ENCODE measurements around the gene ERC2.

Gene ERC2

DNA sequence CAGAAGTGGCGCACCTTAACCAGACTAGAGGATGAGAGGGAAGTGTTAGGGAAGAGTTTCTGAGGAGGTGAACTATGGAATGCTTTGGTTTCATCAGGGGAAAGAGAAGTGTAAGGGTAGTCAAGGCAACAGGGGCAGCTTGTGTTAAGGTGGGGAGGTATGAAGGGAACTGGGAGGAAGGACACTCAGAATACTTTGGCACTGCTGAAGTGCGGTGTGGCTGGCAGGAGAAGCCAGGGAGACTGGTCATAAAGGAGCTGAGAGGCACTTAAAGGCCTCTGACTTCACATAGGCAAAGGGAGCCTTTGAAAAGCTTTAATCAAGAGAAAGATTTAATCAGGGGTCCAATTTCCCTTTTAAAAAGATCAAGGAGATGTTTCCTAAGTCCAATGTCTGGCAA is 129.0 kb downstream of the ERC2 start:
- Mint-ChIP-seq H3K27me3 (peaks cover under 1% of the 10 kb centered on the region), H3K36me3 (ENCODE audit: low read depth) (no peaks in the 10 kb centered on the region)

DNA sequence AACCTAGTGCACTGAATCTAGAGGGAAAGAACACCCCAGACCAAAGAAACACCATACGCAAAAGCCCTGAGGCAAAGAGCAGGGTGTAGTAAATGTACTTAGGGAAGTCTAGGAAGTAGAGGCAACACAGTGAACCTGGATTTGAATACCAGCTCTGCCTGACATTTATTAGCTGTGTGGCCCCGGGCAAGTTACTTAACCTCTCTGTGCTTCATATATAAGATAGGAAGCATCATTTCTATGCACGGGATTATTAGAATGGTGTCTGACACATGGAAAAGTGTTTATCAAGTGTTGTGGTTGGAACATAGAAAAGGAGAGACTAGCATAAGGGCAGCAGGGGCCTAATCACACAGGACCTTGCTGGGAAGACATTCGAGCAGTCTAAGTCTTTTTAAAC is 132.2 kb downstream of the ERC2 start:
- no peaks in the 10 kb centered on the region for H3K9me3 Mint-ChIP-seq
- intact Hi-C loops (cut with micrococcal nuclease), result no loop called here
- no peak overlapping the region for H3K27ac Mint-ChIP-seq
- no peaks in the 10 kb centered on the region for H3K27me3 Mint-ChIP-seq
- H3K4me1 Mint-ChIP-seq (ENCODE audit: low read depth), result no peaks in the 10 kb centered on the region
- no peaks in the 10 kb centered on the region for H3K36me3 Mint-ChIP-seq (ENCODE audit: low read depth)
- H3K4me3 Mint-ChIP-seq, result no peak overlapping the region

More for the DNA sequence above, 129.0 kb downstream of the ERC2 start:
- intact Hi-C loops (cut with micrococcal nuclease), result no loop called here
- H3K27ac Mint-ChIP-seq, result no peak overlapping the region
- no peaks in the 10 kb centered on the region for H3K9me3 Mint-ChIP-seq
- no peaks in the 10 kb centered on the region for H3K4me1 Mint-ChIP-seq (ENCODE audit: low read depth)
- H3K4me3 Mint-ChIP-seq, result no peak overlapping the region

DNA sequence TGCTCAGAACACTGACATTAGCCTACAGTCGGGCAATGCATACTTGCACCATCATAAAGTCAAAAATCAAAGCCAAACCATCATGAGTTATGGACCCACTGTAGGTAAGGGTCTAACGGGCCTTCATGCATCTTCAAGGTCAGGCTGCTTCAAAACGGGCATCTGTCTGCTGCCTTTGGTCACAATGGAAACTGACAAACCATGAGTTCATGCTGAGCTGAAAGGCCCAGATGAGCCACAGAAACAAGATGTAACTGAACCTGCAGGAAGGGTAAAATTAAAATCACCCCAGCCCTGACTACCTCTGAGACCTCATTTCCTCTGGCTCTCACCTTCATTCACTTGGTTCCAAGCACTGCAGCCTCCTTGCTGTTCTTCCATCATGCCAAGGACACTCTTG is 143.8 kb downstream of the ERC2 start:
- intact Hi-C loops (cut with micrococcal nuclease), result no loop called here
- H3K9me3 Mint-ChIP-seq, result no peaks in the 10 kb centered on the region
- H3K36me3 Mint-ChIP-seq (ENCODE audit: low read depth), result no peaks in the 10 kb centered on the region
- H3K27ac Mint-ChIP-seq, result no peak overlapping the region
- H3K4me1 Mint-ChIP-seq (ENCODE audit: low read depth), result no peaks in the 10 kb centered on the region
- no peak overlapping the region for H3K4me3 Mint-ChIP-seq
- H3K27me3 Mint-ChIP-seq, result peaks cover 2% of the 10 kb centered on the region

DNA sequence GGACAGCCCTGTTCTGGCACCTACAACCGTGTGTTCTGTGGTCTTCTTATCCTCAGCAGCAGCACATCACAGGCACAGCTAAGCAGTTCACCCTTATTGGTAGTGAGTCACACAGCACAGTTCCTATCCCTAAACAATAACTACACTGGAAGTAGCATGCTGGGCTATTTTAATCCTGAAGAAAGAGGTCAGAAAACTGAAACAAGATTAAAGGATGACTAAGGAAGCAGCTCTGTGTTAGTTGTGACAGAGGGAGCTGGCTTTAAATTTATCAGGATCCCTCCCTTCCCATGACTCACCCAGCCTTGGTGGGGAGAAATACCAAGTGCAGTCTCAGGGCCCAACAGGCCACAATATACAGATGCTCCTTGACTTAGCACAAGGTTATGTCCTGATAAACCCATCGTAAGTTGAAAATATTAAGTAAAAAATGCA is 144.3 kb downstream of the ERC2 start:
- Mint-ChIP-seq H3K4me3 (no peak overlapping the region), H3K36me3 (ENCODE audit: low read depth) (no peaks in the 10 kb centered on the region), H3K9me3 (no peaks in the 10 kb centered on the region), H3K4me1 (ENCODE audit: low read depth) (no peaks in the 10 kb centered on the region), H3K27ac (no peak overlapping the region), H3K27me3 (peaks cover 2% of the 10 kb centered on the region)
- intact Hi-C loops (cut with micrococcal nuclease), result no loop called here

DNA sequence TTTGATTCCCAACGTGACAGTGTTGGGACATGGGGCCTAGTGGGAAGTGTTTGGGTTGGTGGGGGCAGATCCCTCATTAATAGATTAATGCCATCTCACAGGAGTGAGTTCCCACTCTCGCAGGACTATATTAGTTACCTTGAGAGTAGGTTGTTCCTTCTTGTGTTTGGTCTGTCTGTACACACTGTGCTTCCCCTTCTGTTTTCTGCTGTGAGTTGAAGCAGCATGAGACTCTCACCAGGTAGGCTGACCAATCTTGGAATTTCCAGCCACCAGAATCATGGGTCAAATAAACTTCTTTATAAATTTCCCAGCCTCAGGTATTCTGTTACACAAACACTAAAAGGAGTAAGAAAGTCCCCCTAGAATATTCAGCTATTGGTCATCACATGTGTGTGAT is 145.4 kb downstream of the ERC2 start:
- intact Hi-C loops (cut with micrococcal nuclease), result no loop called here
- H3K4me3 Mint-ChIP-seq, result no peak overlapping the region
- no peak overlapping the region for H3K27ac Mint-ChIP-seq
- no peaks in the 10 kb centered on the region for H3K9me3 Mint-ChIP-seq
- H3K27me3 Mint-ChIP-seq, result peaks cover 2% of the 10 kb centered on the region
- no peaks in the 10 kb centered on the region for H3K36me3 Mint-ChIP-seq (ENCODE audit: low read depth)
- H3K4me1 Mint-ChIP-seq (ENCODE audit: low read depth), result no peaks in the 10 kb centered on the region

DNA sequence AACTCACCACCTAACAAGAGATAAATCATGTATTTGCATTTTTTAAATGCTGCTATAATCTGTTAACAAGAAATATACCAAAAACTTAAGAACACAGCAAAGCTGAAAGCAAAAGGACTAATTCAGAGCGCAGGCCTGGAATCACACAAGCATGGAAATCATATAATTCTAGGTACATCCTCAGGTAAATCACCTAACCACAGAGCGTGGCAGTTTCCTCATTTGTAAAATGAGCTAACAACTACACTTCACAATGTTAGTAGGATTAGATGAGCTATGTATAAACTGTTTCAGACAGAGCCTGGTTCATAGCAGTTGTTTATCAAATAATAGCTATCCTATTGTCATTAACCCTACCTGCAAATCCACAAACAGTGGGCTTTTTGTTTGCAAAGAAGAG is 146.4 kb downstream of the ERC2 start:
- Mint-ChIP-seq H3K27ac (no peak overlapping the region), H3K4me3 (no peak overlapping the region), H3K4me1 (ENCODE audit: low read depth) (no peaks in the 10 kb centered on the region), H3K36me3 (ENCODE audit: low read depth) (no peaks in the 10 kb centered on the region), H3K9me3 (no peaks in the 10 kb centered on the region), H3K27me3 (peaks cover 4% of the 10 kb centered on the region)
- intact Hi-C loops (cut with micrococcal nuclease), result no loop called here

DNA sequence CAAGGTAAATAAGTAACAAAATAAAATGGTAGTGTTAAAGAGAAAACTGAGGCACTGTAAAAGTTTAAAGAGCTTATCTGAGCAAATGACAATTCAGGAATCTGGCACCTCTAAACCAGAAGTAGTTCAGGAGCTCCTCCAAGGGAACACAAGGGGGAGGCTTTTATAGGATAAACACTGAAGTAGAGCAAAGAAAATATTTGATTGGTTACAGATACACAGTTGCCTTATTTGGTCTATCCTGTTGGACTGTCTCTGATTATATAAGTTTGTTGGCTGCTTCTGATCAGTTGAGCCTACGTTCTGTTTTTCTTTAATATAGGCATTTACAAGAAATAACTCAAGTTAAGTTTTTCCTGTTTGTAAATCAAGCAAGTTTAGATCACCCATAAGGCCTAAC is 146.9 kb downstream of the ERC2 start:
- Mint-ChIP-seq H3K36me3 (ENCODE audit: low read depth) (no peaks in the 10 kb centered on the region), H3K4me1 (ENCODE audit: low read depth) (no peaks in the 10 kb centered on the region), H3K27ac (no peak overlapping the region), H3K4me3 (no peak overlapping the region), H3K27me3 (peaks cover 4% of the 10 kb centered on the region), H3K9me3 (no peaks in the 10 kb centered on the region)
- intact Hi-C loops (cut with micrococcal nuclease), result no loop called here

DNA sequence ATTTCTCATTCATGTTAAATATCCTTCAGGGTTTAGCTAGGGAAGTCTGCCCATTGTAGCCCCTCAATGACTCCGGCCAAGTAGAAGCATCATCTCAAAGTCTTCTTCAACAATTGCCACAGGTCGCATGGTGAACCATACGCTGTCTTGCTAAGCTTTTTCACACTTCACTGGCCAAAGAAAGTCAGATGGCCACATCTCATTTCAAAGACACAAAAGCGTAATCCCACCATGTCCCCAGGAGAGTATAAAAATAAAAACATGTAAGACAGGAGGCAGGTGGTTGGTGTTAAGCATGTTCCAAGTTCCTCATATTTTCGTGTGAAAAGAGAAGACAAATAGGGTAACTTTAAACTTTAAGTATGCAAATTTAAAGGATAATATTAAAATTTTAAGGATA is 147.4 kb downstream of the ERC2 start:
- Mint-ChIP-seq H3K4me1 (ENCODE audit: low read depth) (no peaks in the 10 kb centered on the region), H3K27me3 (peaks cover 4% of the 10 kb centered on the region), H3K36me3 (ENCODE audit: low read depth) (no peaks in the 10 kb centered on the region), H3K4me3 (no peak overlapping the region), H3K9me3 (no peaks in the 10 kb centered on the region), H3K27ac (no peak overlapping the region)
- intact Hi-C loops (cut with micrococcal nuclease), result no loop called here

DNA sequence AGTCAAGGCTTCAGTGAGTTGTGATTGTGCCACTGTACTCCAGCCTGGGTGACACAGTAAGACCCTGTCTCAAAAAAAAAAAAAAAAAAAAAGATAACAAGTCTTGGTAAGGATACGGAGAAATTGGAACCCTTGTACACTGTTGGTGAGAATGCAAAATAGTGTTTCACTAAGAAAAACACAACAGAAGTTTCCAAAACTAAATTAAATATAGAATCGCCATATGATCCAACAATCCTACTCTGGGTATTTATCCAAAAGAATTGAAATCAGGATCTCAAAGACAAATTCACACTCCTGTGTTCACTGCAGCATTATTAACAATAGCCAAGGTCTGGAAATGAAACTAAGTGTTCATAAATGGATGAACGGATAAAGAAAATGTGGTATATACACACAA is 149.4 kb downstream of the ERC2 start:
- Mint-ChIP-seq H3K9me3 (no peaks in the 10 kb centered on the region), H3K36me3 (ENCODE audit: low read depth) (no peaks in the 10 kb centered on the region), H3K27ac (no peak overlapping the region), H3K27me3 (peaks cover 7% of the 10 kb centered on the region), H3K4me1 (ENCODE audit: low read depth) (no peaks in the 10 kb centered on the region), H3K4me3 (no peak overlapping the region)
- intact Hi-C loops (cut with micrococcal nuclease), result no loop called here

DNA sequence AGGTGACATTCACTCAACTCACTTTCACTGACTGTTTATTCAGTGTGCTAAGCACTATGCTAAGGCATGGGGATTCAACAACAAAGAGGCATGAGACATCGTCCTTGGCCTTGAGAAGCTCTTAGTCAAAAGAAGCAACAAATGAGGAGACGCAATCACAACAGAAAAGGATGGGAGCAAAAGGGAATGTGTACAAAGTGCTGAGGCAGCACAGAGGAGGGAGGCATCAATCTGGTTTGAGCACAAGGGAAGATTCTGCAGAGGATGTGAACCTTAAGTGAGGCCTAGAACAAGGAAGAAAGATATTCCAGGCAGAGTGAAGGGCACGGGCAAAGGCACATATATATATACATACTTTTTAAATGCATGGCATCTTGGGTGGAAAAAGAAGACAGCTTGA is 151.3 kb downstream of the ERC2 start:
- no peaks in the 10 kb centered on the region for H3K4me1 Mint-ChIP-seq (ENCODE audit: low read depth)
- H3K36me3 Mint-ChIP-seq (ENCODE audit: low read depth), result no peaks in the 10 kb centered on the region
- intact Hi-C loops (cut with micrococcal nuclease), result no loop called here
- H3K27me3 Mint-ChIP-seq, result peaks cover 7% of the 10 kb centered on the region
- no peaks in the 10 kb centered on the region for H3K9me3 Mint-ChIP-seq
- no peak overlapping the region for H3K4me3 Mint-ChIP-seq
- no peak overlapping the region for H3K27ac Mint-ChIP-seq

DNA sequence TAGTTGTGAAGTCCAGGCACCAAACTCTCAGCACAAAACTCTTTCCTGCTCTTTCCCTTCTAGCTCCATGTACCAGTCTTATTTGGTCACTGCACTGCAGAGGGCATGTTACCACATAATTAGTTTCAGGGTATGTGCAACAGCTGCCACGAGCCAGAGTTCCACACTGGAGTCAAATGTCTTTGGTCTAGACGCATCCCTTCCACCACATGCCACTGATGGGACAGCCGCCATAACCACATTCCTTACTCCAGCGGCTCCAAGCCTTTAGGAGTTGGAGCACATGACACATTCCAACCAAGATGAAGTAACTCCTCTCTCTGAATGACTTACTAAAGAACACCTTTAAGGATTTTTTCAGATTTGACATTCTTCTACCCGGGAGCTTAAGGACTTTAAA is 153.4 kb downstream of the ERC2 start:
- Mint-ChIP-seq H3K4me3 (no peak overlapping the region), H3K27ac (no peak overlapping the region), H3K36me3 (ENCODE audit: low read depth) (no peaks in the 10 kb centered on the region), H3K9me3 (no peaks in the 10 kb centered on the region), H3K4me1 (ENCODE audit: low read depth) (no peaks in the 10 kb centered on the region), H3K27me3 (peaks cover 7% of the 10 kb centered on the region)
- intact Hi-C loops (cut with micrococcal nuclease), result no loop called here

DNA sequence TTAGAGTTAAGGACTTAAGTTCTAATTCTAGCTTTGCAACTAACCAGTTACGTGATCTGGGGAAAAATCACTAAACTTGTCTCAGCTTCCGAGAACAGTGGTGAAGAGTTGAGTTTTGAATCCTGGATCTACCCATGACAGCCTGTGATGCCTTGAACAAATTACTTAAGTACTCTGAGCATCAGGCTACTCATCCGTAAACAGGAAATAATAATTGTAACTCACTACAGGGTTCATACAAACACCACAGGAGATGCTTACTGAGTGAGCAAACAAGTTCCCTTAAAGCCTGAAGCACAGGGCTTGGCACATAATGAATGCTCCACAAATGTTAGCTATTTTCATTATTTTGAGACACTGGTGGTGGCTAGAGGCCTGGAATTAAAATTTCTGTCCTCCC is 158.8 kb downstream of the ERC2 start:
- Mint-ChIP-seq H3K9me3 (no peaks in the 10 kb centered on the region), H3K4me3 (no peak overlapping the region), H3K36me3 (ENCODE audit: low read depth) (no peaks in the 10 kb centered on the region), H3K27me3 (no peaks in the 10 kb centered on the region), H3K27ac (no peak overlapping the region), H3K4me1 (ENCODE audit: low read depth) (no peaks in the 10 kb centered on the region)
- intact Hi-C loops (cut with micrococcal nuclease), result no loop called here

DNA sequence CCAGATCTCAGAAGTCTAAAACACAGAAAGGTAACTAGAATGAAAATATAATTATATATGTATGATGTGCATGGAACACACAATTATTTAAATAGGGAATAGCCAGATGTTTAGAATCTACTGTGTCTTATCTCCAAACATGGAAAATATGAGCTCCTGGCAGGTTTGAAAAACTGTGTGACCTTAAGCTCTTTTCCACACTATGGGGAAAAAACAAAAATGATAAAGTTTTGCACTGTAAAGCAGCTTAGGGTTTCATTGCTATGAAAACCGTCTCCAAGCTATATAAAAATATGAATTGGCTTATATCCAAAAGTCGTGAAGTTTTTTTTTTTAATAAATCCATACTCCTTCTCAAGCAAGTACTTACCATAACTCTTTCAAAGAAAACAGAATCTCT is 159.8 kb downstream of the ERC2 start:
- intact Hi-C loops (cut with micrococcal nuclease), result no loop called here
- Mint-ChIP-seq H3K27me3 (no peaks in the 10 kb centered on the region), H3K4me3 (no peak overlapping the region), H3K36me3 (ENCODE audit: low read depth) (no peaks in the 10 kb centered on the region), H3K27ac (no peak overlapping the region), H3K4me1 (ENCODE audit: low read depth) (peaks cover 3% of the 10 kb centered on the region), H3K9me3 (no peaks in the 10 kb centered on the region)

DNA sequence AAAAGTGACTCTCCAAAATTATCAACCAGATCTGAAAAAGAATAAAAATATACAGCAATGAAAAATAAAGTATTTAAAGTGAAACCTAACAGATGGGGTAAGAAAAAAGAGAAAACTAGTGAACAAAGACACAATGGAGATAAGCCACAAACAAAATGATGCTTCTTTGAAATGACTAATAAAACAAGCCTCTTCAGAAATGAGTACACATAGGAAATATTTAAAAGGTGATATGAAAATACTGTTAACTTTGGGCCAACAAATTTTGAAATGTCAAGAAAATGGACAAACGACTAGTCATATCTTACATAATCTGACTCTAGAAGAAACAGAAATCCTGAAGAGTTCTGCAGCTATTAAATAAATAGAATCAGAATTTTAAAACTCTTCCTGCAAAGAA is 164.2 kb downstream of the ERC2 start:
- no peaks in the 10 kb centered on the region for H3K9me3 Mint-ChIP-seq
- H3K4me3 Mint-ChIP-seq, result no peak overlapping the region
- peaks cover 1% of the 10 kb centered on the region for H3K27me3 Mint-ChIP-seq
- H3K27ac Mint-ChIP-seq, result no peak overlapping the region
- intact Hi-C loops (cut with micrococcal nuclease), result no loop called here
- peaks cover 7% of the 10 kb centered on the region for H3K4me1 Mint-ChIP-seq (ENCODE audit: low read depth)
- H3K36me3 Mint-ChIP-seq (ENCODE audit: low read depth), result no peaks in the 10 kb centered on the region

DNA sequence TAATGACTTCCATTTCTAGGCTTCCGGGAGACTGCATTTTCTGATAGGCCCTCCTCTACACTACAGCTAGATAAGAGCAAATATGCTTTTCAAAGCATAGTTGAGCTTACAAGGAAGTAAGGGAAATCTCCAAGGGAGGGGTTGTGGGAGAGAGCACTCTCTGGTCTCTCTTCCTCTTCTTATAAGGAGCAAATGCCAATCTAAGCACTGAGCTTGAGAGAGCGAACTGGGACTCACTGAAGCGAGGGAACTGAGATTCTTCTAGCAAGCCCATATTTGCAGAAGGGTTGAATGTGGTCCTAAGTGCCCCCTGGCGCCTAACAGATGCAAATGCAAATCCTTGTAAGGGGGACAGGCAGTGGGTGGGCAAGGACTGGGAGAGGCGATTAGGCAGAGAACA is 164.8 kb downstream of the ERC2 start:
- intact Hi-C loops (cut with micrococcal nuclease), result no loop called here
- Mint-ChIP-seq H3K27me3 (peaks cover 1% of the 10 kb centered on the region), H3K4me1 (ENCODE audit: low read depth) (peaks cover 7% of the 10 kb centered on the region), H3K9me3 (no peaks in the 10 kb centered on the region), H3K36me3 (ENCODE audit: low read depth) (no peaks in the 10 kb centered on the region), H3K27ac (no peak overlapping the region), H3K4me3 (no peak overlapping the region)

DNA sequence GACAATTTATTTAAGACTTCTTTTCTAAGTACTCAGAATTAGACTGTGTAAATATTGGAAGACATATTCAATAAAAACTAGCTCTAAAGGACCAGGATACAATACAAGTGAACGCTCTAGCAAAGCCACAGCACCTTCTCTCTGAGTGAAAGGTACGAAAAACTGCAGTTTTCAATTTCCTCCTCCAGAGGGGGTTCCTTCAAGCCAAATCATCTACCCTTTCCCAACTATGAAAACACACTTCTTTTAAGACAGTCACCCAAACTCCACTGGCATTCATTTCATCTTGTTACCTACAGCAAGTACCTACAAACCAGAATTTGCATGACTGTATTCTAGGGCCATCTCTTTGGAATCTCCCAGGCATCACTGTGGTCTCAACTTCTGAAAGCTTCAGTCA is 165.8 kb downstream of the ERC2 start:
- Mint-ChIP-seq H3K27ac (no peak overlapping the region), H3K4me3 (no peak overlapping the region), H3K27me3 (peaks cover 1% of the 10 kb centered on the region), H3K36me3 (ENCODE audit: low read depth) (no peaks in the 10 kb centered on the region), H3K4me1 (ENCODE audit: low read depth) (peaks cover 7% of the 10 kb centered on the region), H3K9me3 (no peaks in the 10 kb centered on the region)
- intact Hi-C loops (cut with micrococcal nuclease), result no loop called here
